HTERT RPE-1 (cell line): ENCODE data around the gene C8G.

Experiments
- in situ Hi-C: fragments of 300-500 bp; cut with MboI; formaldehyde crosslinking; loops from 4 replicates; pipeline ENCODE4 v1.14.3; 2020; ENCODE audit warnings: low sequenced_read_pairs

Gene C8G

GRCh38 chr9:136920069-136920468, 25.0 kb upstream of the C8G start:
- in situ Hi-C loops = no loop called here

GRCh38 chr9:136920734-136921231, 24.3 kb upstream of the C8G start:
- in situ Hi-C loops = no loop called here

DNA sequence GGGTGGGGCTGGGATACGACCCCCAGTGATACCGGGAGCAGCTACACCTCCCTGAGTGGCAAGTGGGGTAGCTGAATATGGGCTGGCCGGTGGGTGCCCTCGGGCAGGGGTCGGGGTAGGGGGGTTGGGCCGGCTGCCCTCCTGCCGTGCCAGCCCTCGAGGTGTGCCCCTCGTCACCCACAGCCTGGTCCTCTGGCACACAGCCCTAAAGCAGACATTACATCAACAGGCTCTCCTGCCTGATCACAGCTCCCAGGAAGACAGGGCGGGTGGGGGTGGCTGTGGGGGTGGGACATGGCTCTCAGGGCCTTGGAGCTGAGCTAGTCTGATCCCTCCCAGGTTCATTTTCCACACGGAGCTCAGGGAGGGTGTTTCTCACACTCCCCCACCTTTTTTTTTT, 23.7 kb upstream of the C8G start:
- in situ Hi-C loops = no loop called here

DNA sequence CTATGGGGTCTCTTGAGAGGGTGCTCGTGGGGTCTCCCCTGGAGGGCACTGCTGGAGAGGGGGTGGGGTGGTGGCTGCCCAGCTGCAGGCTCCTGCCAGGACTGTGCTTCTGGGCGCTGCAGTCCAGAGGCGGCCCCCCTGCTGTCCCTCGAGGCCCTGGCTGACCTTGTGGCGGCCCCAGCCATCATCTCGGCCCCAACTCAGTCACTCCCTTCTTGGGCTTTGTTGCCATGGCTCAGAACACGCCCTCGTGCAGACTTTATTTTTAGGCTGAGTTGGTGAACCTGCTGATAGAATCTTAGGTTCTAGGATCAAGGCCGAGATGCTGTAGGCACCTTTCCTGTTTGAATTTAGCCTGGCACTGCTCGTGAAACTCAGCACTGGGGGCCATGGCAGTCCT, 23.3 kb upstream of the C8G start:
- in situ Hi-C loops = no loop called here

DNA sequence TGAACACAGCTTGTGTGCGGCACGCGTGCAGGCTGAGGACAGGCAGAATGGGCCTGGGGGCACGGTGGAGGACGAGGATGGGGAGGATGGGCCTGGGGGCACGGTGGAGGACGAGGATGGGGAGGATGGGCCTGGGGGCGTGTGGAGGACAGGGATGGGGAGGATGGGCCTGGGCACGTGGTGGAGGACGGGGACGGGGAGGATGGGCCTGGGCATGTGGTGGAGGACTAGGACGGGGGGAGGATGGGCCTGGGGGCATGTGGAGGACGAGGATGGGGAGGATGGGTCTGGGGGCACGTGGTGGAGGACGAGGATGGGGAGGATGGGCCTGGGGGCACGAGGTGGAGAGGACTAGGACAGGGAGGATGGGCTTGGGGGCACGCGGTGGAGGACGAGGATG, 22.5 kb upstream of the C8G start:
- in situ Hi-C loops = no loop called here

DNA sequence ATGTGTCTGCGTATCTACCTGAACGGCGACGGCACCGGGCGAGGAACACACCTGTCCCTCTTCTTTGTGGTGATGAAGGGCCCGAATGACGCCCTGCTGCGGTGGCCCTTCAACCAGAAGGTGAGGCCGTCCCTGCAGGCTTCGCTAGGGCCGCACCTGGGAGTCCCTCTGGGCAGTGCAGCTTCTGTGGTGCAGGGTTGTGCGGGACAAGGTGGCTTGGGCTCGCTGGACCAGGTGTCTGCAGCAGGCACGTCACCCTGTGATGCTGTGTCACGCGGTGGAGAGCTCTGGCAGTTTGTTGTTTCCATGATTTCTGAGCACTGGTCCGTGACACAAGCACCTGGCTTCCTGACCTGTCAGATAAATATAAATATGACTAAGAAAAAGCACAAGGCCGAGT, 21.2 kb upstream of the C8G start:
- in situ Hi-C loops = no loop called here

DNA sequence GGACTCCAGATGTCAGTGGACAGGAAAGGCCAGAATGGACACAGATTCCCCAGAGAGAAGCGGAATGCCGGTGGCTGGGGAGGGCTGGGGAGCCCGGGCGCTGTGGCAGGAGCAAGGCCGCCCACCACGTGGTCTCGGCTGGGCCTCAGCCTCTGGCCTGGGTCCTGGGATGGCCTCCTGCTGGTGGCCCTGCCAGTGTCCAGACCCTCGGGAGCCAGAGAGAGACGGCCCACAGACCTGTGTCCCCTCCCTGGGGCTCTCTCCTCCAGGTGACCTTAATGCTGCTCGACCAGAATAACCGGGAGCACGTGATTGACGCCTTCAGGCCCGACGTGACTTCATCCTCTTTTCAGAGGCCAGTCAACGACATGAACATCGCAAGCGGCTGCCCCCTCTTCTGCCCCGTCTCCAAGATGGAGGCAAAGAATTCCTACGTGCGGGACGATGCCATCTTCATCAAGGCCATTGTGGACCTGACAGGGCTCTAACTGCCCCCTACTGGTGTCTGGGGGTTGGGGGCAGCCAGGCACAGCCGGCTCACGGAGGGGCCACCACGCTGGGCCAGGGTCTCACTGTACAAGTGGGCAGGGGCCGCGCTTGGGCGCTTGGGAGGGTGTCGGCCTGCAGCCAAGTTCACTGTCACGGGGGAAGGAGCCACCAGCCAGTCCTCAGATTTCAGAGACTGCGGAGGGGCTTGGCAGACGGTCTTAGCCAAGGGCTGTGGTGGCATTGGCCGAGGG, 19.5 kb upstream of the C8G start:
- in situ Hi-C loops = no loop called here

- in situ Hi-C loops = no loop called here
These were observed 18.8 kb upstream of the C8G start for GRCh38 chr9:136926154-136926704.

DNA sequence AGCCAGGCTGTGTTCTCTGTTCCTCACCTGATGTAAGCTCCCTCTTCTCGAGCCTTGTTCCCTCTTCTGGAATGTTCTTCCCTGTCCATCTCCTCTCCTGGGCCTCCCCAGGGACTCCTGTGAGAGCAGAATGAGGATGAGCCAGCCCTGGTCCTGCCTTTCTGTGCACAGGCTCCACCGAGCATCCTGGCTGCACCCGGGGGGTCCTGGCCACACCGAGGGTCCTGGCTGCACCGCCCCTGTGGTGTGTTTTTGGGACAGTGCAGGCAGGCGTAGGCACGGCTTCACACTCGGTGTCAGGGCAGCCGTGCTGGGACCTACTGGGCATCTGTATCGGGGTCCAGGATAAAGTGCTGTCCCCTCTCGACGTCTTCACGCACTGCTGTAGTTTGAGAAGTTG, 18.3 kb upstream of the C8G start:
- in situ Hi-C loops = no loop called here

DNA sequence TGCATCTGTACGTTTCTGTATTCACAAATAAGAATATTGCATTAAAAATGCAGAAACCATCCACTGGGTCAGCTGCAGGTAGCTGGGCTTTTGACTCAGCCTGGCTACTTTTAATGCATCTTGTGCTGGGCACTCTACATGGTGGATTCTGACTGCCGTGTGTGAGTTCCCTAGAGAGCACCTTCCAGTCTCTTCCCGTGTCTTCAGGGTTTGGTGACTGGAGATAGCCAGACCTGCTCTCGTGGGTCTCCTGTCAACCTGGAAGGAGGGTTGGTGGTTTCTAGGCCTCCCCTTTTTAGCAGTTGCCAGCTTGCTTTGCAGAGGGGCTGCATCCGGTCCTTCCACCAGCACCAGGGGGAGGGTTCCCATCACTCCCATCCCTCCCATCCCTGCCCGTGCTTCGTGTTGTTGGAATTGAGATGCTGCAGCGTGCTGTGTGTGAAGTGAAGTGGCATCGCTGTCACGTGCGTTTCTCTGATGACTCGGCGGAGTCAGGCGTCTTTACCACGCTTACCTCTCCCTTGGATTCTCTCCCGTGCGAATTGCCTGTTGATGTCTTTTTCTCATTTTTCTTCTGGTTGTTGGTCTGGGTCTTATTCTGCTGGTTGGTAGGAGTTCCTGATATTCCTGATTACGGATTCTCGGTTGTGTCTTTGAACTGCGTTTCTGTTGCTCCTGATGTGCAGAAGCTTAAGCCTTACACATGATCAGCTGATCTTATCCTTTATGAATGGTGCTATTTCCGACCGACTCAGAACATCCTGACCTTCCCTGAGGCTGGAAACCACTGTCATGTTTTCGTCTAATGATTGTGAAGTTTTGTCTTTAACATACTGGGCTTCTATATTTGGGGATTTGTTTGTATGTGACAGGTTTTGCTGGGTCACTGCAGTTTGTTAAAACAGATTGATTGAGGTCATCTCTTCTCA, 17.4 kb upstream of the C8G start:
- in situ Hi-C loops = no loop called here

DNA sequence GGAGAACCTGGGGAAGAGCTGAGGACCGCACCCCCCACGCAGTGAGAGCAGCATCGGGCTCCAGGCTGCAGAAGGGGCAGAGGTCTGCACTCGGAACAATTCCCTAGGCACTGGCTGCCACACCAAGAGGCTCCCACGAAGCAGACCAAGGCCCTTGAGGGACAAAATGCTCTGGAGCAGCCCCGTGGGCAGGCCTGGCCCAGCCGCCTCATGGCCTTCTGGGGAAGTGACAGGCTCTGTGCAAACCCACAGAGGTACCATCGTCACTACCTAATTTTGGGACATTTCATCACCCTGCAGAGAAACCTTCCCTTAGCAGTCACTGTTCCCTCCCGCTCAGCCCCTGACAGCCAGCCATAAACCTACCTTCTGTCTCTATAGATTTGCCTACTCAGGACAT, 16.5 kb upstream of the C8G start:
- in situ Hi-C loops = no loop called here

- in situ Hi-C loops = no loop called here
These were observed 15.0 kb upstream of the C8G start for GRCh38 chr9:136930014-136930413.

- in situ Hi-C loops = no loop called here
These were observed 13.4 kb upstream of the C8G start for GRCh38 chr9:136931611-136932130.

- in situ Hi-C loops = no loop called here
These were observed 10.8 kb upstream of the C8G start for GRCh38 chr9:136934277-136934676.

DNA sequence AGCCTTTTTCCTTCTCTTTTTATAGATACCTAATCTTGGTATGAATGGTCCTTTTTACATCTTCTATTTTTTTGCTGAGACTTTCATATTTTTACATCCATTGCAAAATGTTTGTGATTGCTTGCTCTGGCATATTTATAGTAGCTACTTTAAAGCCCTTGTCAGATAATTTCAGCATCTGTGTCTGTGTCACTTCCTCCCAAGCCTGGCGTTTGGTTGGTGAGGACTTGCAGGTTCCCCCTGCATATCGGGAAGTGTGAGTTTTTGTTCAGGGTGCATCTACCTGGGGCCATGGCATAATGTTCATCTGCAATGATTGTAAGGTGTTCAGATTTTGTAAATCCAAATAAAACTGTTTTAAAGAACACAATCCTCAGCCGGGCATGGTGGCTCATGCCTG, 9.4 kb upstream of the C8G start:
- in situ Hi-C loops = no loop called here

DNA sequence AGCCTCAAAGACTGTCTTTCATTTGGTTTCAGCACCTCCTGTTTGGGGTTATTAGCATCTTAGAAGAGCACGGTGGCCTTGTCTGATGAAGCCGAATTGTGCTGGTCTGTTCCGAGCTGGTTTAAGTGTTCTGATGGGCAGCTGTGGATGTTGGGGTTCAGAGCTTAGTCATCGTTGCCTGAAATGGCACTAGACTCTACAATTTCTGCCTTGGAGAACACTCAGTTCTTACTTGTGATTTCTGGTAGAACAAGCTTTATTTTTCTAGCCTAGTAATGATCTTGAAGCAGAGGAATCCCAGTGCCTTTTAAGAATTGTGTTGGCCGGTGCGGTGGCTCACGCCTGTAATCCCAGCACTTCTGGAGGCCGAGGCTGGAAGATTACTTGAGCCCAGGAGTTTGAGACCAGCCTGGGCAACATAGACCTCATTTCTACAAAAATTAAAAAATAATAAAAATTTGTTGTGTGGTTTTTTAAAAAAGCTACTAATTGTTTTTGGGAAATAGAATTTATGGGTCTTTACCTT, 8.3 kb upstream of the C8G start:
- in situ Hi-C loops = no loop called here

DNA sequence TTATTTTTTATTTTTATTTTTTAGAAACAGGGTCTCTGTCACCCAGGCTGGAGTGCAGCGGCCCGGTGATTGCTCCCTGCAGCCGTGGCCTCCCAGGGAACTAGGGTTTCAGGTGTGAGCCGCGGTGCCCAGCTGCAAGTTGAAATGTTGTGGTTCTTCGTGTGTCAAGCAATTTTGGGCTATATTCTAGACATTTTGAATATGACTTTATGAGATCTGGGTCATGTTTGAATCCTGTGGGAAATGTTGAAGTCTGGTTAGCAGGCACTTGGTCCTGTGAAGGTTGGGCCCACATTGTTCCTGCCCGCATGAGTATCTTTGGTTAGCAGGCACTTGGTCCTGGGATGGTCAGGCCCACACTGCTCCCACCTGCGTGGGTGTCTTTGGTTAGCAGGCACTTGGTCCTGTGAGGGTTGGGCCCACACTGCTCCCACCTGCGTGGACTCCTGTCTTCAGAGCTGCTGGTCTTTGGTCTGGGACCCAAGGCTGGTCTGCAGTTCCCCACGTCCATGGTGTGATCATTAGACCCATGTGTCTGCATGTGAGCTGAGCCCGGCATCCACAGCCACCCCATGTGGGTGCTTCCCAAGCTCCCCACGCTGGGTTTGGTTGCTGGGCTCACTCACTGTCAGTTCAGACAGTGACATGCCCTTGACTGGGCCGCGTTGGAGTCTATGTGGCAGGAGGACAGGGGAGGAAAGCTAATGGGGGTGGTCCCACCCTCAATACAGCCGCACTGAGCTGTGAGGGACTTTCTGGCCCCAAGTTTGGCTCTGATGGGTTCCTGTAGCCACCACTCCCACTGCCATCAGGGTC, 7.6 kb upstream of the C8G start:
- in situ Hi-C loops = no loop called here

DNA sequence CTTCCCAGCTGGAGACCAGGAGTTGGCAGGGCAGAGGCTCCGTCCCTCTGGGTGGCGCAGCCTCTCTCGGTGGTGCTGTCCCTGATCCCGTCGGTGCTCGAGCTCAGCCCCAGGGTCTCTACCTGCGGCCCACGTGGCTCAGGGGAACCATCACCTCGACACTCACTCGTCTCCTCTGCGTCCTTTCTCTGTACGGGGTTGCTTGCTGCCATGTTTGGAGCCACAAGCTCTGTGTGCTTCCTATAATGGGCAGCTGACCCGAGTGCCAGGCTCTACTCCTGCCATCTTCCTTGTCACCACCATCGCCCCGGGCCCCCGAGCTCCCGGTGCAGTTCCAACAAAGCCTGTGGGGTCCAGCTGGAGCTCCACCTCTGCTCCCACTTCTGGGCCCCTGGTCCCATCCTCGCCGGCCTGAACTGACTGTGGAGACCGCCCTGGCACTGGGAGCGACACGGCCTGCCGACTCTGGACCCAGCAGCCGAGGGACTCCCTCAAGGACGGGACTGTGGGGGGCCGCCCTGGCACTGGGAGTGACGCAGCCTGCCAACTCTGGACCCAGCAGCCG, 5.5 kb upstream of the C8G start:
- in situ Hi-C loops = no loop called here

- in situ Hi-C loops = no loop called here
These were observed 5.0 kb upstream of the C8G start for GRCh38 chr9:136939996-136940525.
